G401.6 (cell line): ENCODE data around the gene PDSS2.

ENCODE experiments used
- FAIRE-seq: peaks from 2 replicates; lab custom pipeline; 2012; peaks lifted over from hg19 to GRCh38; lab: Jason Lieb, UNC

PDSS2 gene

DNA sequence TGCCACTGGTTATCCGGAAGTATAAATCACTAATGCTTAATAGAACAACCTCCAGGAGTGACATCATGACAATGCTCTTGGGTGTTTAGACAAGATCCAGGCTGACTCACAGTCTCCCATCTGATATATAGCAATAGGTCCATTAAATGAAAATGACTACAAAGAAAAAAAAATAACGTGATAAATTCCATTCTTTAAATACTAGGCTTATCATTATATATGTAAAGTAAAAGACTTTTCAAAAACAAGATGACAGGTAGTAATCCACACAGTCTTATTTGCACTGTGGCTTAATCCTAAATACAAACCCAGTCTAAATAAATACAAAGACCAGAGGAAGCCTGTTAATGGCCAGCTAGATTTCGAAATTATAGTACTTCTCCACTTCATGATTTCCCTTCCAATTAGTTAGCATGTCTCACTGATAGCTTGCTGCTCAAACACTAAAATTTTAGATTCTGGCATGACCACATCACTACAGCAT, 195.0 kb downstream of the PDSS2 start:
- no peak for FAIRE-seq

- no peak for FAIRE-seq
Measured at GRCh38 chr6:107259951-107260350, 199.4 kb downstream of the PDSS2 start.

DNA sequence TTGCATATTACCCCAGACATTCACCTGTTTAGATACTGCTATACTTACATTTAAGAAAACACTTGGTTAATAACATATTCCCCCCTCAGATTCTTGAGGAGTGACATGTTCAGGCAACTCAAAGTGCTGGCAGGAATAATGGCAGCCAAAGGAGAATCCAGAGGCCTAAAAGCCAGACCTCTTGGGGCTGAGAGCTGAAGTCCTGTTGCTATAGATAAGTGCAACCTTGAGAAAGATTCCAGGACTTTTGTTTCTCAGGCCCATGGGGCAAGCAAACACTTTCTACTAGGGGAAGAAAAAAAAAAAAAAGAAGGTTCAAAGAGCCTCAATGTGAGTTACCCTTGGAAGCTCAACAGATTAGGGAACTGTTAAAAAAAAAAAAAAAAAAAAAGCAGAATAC, 211.2 kb downstream of the PDSS2 start:
- FAIRE-seq: no peak

DNA sequence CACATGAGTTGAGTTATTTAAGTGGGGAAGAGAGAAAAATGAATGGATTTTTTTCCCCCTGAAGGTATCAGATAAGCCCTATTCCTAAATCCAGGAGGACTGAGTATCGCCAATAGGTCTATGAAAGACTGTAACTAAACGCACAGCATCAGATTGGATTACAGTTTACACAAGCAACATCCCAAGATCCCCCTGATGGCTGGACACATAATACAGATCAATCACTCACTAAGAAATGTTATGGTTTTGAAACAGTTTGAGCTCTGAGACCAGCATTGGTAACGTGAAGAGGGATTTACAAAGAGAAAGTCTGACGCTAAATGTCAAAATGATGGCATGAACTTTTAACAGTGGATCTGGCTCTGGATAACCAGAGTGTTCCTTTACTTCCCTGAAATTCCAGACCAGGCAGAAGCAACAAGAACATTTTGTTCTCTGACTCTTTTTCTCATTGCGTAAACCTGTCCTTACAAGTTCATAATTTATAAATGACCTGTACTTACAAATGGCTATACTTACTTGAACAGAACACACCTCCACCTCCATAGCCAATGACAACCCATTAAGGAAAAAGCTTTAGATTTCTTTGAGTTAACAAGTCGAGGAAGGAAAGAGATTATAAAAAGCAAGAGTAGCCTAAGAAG, 212.3 kb downstream of the PDSS2 start:
- no peak for FAIRE-seq

- FAIRE-seq: no peak
Measured at GRCh38 chr6:107246249-107246971, 213.0 kb downstream of the PDSS2 start.

- no peak for FAIRE-seq
Measured at GRCh38 chr6:107244742-107245480, 214.5 kb downstream of the PDSS2 start.

DNA sequence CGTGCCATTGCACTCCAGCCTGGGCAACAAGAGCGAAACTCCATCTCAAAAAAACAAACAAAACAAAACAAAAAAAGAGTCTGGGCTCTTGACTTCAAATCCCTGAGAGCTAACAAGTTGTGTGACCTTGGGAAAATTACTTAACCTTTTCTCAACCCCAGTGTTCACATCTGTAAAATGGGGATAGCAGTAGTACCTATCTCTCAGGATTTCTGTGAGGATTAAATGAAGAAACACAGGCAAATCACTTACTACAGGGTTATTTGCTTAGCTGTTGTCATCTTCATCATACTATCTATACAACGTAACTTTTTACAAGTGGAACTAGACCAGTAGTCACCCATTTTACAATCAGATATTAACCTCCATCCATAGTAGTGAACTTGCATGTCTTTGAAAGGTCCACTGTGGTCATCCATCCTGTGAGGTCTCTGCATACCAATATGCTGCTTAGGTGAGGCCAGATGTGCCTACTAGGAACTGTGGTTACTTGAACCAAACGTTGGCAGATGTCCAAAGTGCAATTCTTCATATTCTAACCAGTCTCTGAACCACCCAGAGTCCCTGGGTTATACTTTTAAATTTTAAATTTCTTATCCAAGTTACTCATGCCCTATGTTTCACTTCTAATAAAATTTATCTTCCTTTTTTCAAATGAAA, 215.2 kb downstream of the PDSS2 start:
- FAIRE-seq: no peak

DNA sequence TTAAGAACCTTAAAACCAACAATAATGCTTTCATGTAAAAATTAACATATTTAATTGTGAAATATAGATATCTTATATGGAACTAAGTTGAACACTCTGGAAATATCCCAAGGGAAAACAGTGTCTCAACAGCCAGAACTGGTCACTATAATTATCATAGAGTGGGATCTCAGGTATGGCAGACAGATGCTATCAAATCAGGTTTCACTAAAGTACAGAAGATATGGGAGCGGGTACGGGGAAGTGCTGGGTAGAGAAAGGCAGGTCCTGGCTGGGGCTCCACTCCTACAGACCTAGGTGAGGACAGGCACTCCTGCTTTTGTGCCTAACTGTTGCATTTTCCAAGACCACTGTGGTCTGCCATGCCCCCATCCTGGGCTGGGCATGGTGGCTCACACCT, 215.9 kb downstream of the PDSS2 start:
- FAIRE-seq: no peak

GRCh38 chr6:107237992-107238660, 221.2 kb downstream of the PDSS2 start:
- FAIRE-seq: no peak

- no peak for FAIRE-seq
Measured at GRCh38 chr6:107235511-107235910, 223.9 kb downstream of the PDSS2 start.

GRCh38 chr6:107235007-107235406, 224.4 kb downstream of the PDSS2 start:
- no peak for FAIRE-seq

- no peak for FAIRE-seq
Measured at GRCh38 chr6:107231243-107231642, 228.1 kb downstream of the PDSS2 start.

DNA sequence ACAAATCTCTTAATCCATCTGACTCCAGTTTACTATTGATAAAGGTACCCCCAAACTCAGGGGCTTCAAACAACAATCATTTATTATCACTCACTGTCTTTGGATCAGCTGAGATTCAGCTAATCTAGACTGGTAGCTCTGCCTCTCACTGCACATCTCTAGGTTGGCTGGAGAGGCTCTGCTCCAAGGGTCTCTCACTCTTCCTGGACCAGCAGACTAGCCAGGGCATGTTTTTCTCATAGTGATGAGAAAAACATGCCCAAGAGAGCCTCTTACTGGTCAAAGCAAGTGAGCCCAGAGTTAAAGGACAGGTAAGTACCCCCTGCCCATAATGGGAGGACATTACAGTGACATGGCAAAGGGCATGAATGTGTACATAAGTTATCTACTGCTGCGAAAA, 228.9 kb downstream of the PDSS2 start:
- FAIRE-seq: no peak

GRCh38 chr6:107230024-107230423, 229.3 kb downstream of the PDSS2 start:
- no peak for FAIRE-seq

DNA sequence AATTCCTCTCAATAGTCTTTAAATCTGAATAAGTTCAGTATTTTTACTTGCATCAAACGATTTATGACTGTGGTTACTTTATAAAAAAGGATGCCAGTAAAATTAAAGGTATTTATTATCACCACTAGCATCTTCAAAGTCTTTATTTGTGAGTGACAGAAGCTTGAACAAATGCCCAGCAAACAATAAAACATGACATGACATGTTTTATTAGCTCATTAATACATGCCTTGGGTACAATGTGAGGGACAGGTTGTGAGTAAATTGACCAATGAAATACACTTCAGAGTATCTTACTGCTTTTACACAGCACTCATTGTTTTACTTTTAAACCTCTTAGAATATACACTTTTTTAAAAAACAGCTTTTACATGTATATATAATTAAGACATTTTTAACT, 230.6 kb downstream of the PDSS2 start:
- no peak for FAIRE-seq

- FAIRE-seq: no peak
Measured at GRCh38 chr6:107221519-107221918, 237.8 kb downstream of the PDSS2 start.

DNA sequence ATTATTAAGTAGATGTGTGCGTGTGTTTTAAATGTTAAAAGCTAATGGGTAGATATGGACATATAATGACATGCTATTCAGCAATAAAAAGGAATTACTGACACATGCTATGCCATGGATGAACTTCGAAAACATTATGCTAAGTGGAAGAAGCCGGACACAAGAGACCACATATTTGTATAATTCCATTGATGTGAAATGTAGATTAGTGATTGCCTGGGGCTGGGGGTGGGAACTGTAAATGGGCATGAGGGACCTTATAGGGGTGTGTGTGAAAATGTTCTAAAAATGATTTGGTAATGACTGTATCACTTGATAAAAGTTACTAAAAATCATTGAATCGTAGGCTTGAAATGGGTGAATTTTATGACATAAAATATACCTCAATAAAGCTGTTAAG, 239.5 kb downstream of the PDSS2 start:
- FAIRE-seq: no peak

DNA sequence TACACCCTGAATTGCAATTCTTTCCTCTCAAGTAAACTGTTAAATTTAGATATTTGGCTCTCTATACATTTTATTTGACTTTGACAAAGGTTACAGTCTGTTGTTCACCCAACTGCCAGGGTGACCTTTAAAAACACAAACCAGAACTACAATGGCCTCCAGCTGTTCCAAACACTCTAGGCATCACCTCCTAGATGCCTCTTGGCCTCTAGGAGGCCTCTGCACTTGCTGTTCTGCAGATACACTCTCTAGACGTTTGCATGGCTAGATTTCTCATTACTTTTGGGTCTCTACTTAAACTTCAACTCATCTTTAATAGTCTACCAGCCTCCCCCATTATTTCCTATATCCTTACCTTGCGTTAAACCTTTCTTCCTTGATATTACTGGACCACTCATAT, 241.2 kb downstream of the PDSS2 start:
- no peak for FAIRE-seq

DNA sequence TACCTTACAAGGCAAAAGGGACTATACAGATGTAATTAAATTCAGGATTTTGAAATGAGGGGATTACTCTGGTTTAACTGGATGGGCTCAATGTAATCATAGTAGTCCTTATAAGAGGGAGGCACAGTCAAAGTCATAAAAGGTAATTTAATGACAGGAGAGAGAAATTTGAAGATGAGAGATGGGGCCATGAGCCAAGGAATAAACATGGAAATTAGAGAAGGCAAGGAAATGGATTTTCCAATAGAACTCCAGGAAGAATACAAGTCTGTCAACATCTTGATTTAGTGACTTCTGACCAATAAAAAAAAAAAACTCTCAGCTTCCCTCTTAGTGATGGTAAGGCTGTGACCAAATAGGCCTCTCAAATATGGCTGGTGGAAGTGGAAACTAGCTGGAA, 242.1 kb downstream of the PDSS2 start:
- no peak for FAIRE-seq

- FAIRE-seq: no peak
Measured at GRCh38 chr6:107216197-107216933, 243.0 kb downstream of the PDSS2 start.

GRCh38 chr6:107215334-107215733, 244.0 kb downstream of the PDSS2 start:
- no peak for FAIRE-seq

GRCh38 chr6:107214655-107215054, 244.7 kb downstream of the PDSS2 start:
- no peak for FAIRE-seq
